ENCODE measurements around the gene CD80.
"Not testable (repeated sequence)": the region's sequence is repeated elsewhere in the genome, so short reads cannot be mapped to it uniquely, and the experiment has no call there.

Gene CD80, protein sequence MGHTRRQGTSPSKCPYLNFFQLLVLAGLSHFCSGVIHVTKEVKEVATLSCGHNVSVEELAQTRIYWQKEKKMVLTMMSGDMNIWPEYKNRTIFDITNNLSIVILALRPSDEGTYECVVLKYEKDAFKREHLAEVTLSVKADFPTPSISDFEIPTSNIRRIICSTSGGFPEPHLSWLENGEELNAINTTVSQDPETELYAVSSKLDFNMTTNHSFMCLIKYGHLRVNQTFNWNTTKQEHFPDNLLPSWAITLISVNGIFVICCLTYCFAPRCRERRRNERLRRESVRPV

DNA sequence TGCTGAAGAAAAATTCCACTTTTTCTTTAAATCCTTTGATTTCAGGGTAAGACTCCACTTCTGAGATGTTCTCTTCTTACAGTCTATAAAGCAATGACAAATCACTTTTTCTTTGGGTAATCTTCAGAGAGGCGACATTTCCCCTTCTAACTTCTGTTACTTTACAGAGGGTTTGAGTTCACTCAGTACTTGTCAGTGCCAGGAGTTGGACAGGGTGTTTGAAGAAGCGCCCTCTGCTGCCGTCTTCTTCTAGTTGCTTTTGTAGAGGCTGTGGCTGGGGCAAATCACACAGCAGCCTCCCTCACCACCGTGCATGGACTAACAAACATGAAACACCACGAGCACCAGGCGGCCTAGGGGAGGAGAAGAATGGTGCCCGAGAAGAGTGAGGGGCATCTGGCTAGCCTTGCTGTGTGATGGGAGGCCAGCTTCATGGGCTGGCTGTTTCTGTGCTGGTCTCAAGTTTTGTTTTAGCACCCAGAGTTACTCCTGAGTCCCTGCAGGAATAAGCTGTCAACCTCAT lies at the start of gene CD80:
Gene CD80, minus strand, starts transcription at position 174 of the 523 bp plus-strand sequence. CDS start 1,886 bp downstream, outside the sequence.
- DNase-seq (ENCODE audit: low read depth): no peak

DNA sequence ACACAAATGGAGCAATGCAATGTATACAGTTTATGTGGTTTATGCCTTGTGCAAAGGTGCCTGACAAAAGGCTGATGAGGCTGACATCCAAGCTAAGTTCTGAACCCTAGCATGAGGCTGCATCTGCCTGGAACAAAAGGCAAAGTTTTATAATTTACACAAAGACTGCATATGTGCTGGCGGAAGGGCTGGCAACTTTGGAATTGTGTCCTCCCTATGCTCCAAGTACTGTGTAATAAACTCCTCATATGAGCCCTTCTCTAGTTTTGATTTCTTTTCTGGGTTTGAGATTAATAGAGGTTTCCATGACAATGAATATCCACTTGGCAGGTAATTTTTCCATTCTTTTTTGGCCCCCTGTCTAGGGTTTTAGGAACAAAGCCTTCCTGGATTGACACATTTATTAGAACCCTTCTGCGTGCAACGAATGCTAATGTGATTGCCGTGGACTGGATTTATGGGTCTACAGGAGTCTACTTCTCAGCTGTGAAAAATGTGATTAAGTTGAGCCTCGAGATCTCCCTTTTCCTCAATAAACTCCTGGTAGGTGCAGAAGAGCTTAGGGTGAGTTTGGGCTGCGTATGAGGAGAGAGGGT lies 49.1 kb upstream of the CD80 start:
- DNase-seq (ENCODE audit: low read depth): no peak

GRCh38 chr3:119604878-119605277 lies 45.5 kb upstream of the CD80 start:
- no peak for DNase-seq (ENCODE audit: low read depth)

DNA sequence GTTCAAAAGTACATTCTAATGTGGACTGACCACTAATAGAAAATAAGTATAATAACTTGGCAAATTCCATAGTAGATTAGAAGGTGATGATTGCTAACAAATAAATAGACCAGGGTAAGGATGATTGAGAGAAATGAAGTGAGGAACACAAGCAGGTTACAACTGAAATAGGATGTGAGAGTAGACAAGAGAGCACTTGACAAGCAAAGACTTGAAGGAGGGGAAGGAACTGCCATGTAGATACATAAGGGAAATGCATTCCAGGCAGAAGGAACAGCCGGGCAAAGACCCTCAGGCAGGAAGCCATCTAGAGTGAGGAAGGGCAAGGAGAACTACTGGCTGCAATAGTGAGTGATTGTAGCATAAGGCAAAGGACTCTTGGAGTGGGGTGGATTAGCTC lies 43.3 kb upstream of the CD80 start:
- no peak for DNase-seq (ENCODE audit: low read depth)

GRCh38 chr3:119601154-119601553 lies 41.7 kb upstream of the CD80 start:
- no peak for DNase-seq (ENCODE audit: low read depth)

DNA sequence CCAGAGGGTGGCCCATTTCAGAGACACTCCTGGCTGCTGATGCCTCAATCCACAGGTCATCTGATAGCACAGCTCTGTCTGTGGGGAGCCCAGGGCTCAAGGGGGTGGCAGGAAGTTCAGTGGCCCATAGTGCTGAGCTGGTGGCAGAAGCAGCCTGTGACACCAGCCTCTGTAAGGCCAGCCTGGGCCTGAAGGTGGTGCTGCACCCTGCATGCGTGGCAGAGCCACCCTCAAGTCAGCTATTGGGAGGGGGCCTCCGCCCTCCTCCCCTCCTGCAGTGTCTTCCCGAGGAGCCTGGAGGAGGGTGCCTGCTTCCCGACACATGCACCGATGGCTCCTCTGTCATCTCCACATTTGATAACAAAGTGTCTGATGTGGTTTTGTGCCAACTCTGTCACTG lies 41.3 kb upstream of the CD80 start:
- no peak for DNase-seq (ENCODE audit: low read depth)

DNA sequence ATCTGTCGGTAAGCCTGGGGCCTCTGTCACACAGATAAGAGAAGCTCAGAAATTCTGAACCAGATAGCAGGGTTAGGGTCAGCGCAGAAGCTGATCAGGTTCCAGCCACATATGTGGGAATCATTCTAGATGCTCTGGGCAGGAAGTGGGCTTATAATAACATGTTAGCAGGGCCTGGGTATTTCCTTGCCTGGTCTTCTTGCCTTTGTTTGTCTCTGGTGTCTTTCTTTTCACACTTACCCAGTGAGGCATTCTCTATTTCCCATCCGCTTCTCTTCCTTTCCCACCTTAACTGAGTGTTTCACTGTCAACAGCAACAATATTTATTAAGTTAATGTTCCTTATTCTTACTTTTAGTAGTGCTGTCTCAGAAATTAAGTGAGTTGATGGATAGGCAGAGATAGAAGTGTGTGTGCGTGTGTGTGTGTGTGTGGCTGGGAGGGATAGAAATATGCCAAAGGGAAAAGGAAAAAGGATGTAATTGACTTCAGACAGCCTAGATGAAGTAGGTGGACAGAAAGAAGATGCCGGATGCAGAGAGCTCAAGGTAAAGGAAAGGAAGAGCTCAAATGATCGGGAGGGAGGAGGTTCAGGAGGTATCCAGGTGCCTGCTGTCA lies 40.3 kb upstream of the CD80 start:
- DNase-seq (ENCODE audit: low read depth): no peak

DNA sequence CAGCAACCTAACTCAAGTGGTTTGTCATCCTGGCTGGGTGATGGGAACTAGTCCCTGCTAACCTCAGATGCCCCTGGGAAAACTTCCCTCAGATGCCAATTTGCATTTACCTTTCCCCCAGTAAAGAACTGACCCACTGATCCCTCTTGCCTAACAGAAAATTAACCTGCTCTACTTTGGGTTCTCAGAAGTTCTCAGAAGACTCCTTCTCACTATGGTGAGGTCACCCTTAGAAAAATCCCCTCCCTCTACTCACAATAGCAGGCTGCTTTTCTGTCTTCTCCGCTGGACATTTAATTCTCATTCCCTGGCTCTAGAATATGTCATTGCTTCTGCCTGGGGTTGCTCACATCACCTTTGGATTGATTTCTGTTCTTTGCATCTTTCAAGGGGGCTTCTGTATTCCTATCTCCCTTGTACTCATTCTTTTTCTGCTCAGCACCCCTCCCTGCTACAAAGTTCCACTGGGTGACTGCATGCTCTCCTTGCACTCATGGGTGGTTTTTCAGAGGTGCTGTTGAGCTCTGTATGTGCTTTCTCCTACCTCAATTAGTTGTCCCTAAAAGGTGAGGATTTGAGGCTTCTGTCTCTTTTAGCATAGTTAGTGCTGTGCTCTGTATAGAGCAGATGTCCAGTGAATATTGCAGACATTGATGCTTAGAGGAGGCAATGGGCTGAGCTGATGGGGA lies 39.1 kb upstream of the CD80 start:
- DNase-seq (ENCODE audit: low read depth): no peak

GRCh38 chr3:119597548-119598288 lies 38.3 kb upstream of the CD80 start, which contains the start of gene PLA1A:
PLA1A (plus strand) TSS chr3:119597885; CDS start chr3:119597914, 29 bp downstream.
- no peak for DNase-seq (ENCODE audit: low read depth)

DNA sequence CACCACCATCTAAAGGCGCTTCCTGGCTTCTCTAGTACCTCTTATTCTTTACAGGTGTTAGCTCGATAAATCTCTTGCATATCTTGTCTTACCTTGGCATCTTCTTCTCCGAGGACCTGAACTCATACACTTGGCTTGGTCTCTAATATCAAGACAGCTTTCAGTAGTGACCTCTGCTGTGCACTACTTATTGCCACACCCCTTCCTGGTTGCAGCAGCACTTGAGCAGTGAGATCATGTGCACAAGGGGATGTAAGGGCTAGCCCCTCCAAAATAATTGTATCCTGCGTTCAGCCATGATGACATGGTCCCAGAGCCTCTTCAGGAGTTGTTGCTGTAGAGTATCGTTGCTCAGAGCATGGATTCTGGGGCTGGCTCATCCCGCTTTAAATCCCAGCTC lies 37.0 kb upstream of the CD80 start:
- no peak for DNase-seq (ENCODE audit: low read depth)

DNA sequence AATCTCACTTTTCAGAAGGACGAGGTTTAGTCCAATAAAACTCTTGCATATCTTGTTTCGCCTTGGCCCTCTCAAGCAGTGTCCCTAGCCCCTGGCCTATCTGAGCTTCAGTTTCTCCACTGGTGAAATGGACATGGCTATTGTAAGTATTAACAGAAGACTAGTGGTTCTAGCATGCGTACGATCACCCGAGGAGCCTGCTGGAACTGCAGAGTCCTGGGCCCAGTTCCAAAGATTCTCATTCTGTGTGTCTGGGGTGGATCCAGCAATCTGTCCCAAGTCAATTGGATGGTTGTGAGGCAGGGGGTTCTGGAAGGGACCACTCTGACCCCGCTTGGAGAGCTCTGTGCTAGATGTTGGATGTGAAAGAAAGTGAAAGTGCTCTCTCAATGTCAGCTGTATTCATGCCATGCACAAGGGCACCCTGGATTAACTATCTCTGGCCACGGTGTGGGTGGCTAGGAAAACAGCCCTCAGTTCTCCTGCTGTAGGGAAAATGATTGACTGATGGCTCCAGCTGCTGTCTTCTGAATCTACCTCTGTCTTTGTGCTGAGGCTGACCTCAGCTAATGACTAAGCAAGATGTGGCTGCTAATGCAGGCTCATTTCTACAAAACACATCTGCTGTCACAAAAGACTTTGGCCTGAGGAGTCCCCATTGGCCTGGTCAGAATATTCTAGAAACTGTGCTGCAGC lies 36.4 kb upstream of the CD80 start:
- DNase-seq (ENCODE audit: low read depth): no peak

- DNase-seq (ENCODE audit: low read depth): not testable (repeated sequence)
These were observed 35.5 kb upstream of the CD80 start for GRCh38 chr3:119594929-119595328.

DNA sequence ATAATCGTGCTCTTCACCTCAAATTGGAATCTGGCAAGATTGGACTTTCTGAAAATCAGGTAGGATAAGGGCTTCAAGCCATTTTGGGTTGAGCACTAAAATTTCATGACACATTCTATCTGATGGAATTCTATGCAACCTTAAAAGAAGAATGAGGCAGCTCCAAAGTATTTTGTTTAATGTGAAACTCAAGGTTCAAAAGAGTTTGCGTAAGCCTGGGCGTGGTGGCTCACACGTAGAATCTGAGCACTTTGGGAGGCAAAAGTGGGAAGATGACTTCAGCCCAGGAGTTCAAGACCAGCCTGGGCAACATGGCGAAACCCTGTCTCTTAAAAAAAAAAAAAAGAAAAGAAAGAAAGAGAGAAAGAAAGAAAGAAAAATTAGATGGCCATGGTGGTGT lies 34.7 kb upstream of the CD80 start:
- DNase-seq (ENCODE audit: low read depth): no peak

DNA sequence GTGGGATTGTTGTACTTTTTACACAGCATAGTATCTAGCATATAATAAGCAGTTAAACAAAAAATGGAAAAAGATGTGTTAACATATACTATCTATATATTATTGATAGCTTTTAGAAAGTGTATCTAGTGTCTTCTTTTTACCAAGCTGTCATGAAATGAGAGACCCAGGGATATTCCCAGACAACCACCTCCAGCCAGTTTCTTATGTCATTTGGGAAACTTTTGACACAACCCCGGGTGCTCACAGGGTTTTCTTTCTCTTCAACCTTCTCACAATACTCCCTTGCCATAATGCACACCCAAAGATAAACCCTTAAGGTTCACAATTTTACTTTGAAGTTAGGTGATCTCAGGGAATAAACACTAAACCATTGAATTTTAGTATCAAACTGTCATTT lies 33.4 kb upstream of the CD80 start:
- DNase-seq (ENCODE audit: low read depth): no peak

DNA sequence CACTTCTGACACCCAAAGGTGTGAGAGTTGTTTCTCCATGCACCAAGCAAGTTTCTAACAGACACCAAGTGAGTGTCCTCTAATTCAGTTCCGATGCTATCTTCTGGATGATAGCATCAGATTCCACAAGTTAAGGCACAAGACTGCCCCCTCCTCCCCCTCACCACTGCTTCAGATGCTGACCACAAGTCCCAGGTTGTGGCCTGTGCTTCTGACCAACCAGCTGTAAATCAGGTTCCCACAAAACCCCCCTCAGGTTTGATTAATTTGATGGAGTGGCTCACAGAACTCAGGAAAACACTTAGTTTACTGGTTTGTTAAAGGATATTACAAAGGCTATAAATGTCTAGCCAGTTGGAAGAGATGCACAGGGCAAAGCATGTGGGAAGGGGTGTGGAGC lies 31.3 kb upstream of the CD80 start:
- no peak for DNase-seq (ENCODE audit: low read depth)

DNA sequence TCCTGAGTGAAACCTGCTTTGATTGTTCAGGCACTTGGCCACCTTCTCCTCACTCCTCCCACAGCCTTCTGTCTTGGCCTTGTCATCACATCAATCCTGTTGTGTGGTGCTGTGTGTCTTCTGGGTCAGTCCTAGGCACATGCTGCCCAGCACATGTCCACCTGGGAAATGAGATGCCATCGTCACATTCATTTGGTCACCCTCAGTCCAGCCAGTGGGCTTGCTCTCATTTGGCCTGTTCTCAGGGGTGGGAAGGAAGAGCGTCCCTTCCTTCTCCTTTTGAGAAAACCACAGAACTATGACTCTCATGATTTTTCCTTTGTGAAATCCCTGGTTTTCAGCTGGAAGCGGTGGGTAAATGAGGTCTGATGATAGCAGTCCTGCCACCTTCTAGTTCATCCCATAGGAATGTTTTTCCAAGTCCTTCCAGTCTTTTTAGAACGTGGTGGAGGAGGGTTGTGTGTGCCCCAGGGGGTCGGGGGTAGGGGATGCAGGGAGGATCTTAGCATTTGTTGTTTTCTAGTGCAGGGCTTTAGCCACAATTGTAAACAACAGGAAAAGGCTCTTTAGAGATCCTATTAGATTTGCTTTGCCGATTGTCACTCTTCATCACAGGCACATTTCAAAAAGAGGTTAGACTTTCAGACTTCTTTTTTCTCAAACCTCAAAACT lies 29.8 kb upstream of the CD80 start:
- DNase-seq (ENCODE audit: low read depth): no peak

- no peak for DNase-seq (ENCODE audit: low read depth)
These were observed 28.7 kb upstream of the CD80 start for GRCh38 chr3:119588112-119588511.

DNA sequence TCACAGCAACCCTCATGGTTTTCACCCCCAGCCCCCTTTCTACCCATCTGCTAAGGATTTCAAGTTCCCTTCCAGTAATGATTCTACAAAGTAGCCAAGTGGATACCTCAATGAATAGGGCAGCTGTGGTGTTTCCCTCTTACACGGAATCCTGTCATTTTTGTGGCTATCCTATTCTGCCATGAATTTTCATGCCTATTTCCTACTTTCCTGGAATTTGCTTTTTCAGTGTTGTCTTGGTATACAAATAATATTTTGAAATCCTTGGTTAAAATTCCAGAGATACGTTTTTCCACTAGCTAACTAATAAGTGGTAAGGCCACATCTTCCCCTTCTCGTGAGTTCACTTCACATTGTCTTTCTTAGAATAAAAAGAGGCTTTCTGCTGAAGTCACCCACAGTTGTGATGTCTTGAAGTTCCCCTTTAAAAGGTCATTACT lies 27.3 kb upstream of the CD80 start:
- DNase-seq (ENCODE audit: low read depth): no peak

DNA sequence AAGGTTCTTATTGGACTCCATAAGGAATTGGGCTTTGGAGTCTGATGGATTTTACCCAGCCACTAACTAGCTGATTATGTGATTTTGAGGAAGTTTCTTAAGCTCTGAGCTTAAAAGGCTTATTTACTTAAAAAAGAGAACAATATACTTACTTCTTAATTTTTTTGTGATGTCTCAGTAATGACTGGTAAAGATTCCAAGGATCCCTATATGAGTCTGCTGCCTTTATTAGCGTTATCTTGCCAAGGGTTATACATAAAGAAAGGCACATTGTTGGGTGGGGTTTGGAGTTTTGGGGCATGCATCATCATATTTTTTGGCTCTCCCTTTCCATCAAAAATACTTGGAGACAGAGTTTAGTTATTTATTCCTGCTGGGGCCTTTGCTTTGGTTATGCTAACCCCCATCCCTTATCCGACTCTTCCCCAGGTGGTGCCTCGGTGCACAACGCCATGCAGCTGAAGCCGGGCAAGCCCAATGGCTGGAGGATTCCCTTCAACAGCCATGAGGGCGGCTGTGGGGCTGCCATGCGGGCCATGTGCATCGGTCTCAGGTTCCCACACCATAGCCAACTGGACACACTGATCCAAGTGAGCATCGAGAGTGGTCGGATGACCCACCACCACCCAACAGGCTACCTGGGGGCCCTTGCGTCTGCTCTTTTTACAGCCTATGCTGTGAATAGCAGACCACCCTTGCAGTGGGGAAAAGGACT lies 26.6 kb upstream of the CD80 start:
- no peak for DNase-seq (ENCODE audit: low read depth)

- DNase-seq (ENCODE audit: low read depth): no peak
These were observed 25.8 kb upstream of the CD80 start for GRCh38 chr3:119585208-119585607.
